HG03457 (cell line): Measurements from ENCODE around the gene UTRN.

Experiments
- ATAC-seq: cut with Tn5 transposase; IDR thresholded peaks from one replicate; pipeline ENCODE4 v1.9.1; 2021; ENCODE audit warnings: moderate number of reproducible peaks; ENCODE audit not compliant: unreplicated experiment

The UTRN gene

GRCh38 chr6:144284783-144285547, at the start of gene UTRN:
UTRN (plus strand) TSS chr6:144285335; CDS start chr6:144291829, 6,494 bp downstream.
- peak; percentile 64 for ATAC-seq

GRCh38 chr6:144244688-144245087, 40.4 kb upstream of the UTRN start:
- no peak for ATAC-seq

DNA sequence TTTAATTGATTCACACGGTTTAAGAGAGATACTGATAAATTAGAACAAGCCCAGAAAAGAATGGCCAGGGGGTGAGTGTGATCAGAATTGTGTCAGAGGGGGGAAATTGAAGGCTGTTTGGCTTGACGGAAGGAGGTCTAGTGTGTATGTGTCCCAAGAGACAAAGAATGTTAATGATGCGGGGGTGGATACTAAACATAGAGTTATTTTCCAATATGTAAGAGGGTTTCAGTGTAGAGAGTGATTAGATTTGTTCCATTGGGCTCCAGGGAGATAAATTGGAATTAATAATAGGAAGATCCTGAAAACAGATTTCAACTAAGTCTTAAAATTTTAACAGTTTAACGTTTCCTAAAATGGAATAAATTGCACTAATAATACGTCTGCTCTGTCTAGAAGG, 38.1 kb upstream of the UTRN start:
- no peak for ATAC-seq

GRCh38 chr6:144248003-144248402, 37.1 kb upstream of the UTRN start:
- ATAC-seq: no peak

- ATAC-seq: no peak
Measured at GRCh38 chr6:144248476-144249301, 36.4 kb upstream of the UTRN start.

DNA sequence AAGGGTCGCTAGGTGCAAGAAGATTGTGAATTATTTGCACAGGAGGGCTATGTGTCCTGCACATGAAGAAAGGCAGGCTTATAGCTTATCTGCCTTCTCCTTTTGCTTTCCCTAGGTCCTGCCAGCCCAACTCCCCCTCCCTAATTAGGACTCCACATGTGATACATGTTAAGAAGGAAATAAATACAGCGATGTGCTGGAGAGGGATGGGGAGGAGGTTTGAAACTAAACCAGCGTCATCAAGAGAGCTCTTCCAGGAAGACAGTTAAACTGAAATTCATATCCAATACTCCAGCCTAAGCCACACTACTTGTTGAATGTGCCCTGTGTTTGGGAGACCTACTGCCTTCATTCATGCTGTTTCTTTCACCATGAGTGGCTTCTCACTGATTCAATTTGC, 34.9 kb upstream of the UTRN start:
- ATAC-seq: no peak

DNA sequence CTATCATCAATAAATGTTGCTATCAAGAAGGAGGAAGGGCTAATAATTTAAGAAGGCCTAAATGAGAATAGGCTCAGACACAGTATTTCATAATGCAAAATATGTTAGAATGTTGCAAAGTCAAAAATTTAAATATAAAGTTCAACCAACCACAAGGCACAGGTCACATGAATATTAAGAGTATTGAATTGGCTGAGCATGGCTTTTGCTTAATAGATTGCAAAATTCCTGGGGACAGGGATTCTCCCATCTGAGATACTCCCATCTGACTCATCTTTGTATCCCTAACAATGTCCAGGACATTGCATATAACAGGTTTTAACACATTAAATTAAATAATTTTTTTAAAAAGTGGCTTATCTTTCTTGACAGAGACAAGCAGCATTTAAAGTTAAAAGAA, 32.9 kb upstream of the UTRN start:
- no peak for ATAC-seq

DNA sequence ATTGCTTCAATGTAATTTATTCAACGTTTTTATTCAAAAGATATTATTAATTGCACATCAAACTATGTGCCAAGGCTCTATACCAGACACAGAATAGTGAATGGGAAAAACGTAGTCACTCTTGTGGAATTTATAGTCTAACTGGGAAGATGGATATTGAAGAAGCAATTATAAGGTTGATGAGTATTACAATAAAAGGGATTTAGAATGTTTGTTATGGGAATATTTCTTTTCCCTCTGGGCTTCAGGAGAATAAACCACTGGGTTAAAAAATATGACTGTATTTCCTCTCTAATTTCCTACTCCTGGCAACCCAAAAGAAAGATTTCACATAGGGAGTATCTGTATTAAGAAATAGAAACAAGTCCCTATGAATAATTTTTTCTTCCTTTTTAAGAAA, 25.1 kb upstream of the UTRN start:
- no peak for ATAC-seq

DNA sequence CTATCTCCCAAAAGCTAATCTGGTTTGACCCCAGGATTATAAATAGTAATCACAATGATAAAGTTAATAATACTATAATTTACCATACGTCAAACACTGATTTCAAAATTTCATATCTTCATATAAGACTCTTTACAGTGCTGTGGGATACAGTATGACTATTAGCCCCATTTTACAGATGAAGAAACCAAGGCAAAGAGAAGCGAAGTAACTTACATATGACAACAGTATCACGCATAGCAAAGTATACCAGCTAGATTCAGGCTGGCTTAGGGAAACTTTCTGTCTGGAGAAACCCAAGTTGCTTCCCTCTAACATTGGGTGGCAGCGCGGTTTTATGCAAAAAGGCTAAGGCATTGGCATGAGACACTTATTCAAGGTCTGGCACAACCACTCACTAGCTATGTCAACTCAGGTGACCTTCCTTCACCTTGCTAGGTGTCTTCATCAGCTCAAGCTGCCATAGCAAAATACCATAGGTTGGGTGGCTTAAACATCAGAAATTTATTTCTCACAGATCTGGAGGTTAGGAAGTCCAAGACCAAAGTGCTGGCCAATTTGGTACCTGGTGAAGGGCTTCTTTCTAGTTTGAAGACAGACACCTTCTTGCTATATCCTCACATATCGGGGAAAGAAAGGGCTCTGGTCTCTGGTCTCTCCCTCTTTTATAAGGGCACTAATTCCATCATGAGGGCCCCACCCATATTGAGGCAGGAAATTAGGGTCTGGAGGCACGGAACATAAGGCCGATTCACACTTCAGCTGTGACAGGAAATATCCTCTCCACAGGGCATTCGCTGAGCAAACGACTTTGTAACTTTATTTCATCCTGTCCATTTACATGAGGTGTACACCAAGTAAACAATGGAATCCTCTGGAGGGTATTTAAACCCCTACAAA, 22.4 kb upstream of the UTRN start:
- no peak for ATAC-seq

- ATAC-seq: no peak
Measured at GRCh38 chr6:144263786-144264185, 21.3 kb upstream of the UTRN start.

DNA sequence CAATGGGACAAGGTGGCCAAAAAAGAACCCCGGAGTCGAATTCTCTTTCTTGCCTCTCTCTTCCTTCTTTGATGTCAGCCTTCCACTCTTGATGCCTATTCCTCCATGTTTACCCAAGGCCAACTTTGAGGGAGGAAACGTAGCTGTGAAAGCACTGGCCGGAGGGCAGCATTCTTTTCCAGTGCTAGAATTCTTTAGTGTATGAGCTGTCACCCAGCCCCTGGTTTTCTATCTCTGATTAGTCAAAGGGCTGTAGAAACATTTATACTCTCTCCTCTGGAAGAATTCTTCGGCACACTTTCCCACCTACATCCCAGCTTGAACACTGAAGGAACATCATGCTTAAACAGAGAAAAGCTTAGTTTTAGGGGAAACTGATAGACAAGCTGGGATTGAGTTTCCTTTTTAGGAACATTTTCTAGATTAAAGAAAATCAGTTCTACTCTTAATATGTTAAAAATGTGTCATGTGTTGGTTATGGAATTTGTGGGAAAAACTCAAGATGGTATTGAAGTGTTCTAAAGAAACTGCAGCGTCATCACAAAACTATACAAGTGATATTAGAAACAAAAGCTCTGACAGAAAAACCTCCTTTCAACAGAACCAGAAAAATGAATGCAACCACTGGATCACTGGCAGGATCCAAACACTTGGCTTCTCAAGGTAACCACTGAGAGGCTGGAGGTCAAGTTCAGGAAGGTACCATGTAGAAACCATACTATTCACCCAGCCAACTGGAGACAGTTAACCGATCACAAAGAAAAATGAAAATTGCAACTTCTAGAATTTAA, 20.7 kb upstream of the UTRN start:
- ATAC-seq: no peak

DNA sequence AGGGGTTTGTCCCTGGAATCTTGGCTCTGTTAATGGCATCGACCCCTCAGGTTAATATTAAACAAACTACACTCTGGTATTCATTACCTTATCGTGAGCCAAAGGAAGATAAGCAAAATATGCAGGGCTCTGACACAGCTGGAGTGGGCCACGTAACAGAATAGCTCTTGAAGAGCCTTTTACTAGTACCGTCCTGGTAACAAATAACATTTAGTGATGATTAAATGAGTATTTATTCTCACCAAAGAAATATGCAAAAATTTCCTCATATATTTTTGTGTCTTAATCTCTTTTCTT, 20.1 kb upstream of the UTRN start:
- ATAC-seq: no peak

DNA sequence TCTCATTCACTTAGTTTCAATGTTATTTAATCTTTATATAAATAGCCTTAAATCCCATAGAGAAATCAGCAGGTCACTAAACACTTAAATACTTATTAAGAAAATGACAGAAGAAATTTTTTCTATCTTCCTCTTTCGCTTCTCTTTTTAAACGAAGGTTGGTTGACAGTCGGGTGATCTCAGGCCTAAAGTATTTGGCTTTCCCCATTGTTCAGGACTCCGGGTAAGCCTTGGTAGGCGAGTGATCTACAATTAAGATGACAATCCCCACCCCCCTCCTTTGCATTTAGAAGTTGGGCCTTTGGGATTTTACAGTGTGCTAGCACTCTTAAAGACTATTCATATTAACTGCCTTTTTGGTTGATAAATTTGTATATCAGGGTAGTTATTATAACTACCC, 19.7 kb upstream of the UTRN start:
- ATAC-seq: peak; percentile 60

GRCh38 chr6:144266091-144266649, 19.0 kb upstream of the UTRN start:
- no peak for ATAC-seq

- ATAC-seq: no peak
Measured at GRCh38 chr6:144268794-144269349, 16.3 kb upstream of the UTRN start.

DNA sequence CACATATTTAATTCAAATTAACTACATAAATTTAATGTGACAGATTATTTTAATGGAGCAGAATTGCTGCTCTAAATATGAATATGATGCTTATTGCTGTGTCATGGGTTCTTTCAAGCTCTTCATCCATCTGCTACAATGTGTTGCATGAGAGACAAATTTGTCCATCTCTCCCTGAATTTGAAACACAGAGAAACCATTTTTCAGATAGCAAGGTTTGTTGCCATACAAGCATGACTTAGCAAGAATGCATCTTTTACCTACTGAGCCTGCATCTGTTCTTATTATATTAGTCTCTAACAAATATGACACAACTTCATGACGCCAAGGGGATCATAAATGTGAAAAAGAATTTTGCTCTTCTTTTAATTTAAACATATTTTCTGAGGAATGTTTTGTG, 8.0 kb upstream of the UTRN start:
- ATAC-seq: no peak

DNA sequence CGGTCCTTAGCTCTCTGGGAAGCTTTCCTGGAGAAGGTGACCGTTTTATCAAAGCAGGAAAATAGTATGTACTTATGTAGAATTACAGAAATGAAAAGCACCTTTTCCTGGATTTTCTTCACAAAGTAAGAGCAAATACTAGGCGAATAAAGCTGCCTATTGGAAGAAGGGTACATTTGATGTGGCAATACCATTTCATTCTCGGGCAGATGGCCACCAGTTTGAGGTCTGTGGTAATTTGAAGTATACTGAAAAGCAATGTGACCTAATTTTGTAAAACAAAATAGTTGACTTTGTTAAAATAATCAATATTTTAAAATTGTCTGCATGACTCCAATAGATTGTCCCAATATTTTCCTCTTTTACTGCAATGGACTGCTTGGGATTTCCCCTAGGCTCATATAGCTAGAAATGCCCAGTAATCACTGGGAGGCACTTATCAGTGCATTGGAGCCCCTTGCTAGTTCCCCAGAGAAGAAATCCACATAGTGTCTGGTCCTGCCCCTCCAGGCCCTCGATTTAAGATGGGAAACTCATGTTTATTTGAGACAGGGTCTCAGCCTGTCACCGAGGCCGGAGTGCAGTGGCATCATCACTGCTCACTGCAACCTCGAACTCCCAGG, 7.4 kb upstream of the UTRN start:
- no peak for ATAC-seq

GRCh38 chr6:144278659-144279314, 6.3 kb upstream of the UTRN start:
- ATAC-seq: no peak

DNA sequence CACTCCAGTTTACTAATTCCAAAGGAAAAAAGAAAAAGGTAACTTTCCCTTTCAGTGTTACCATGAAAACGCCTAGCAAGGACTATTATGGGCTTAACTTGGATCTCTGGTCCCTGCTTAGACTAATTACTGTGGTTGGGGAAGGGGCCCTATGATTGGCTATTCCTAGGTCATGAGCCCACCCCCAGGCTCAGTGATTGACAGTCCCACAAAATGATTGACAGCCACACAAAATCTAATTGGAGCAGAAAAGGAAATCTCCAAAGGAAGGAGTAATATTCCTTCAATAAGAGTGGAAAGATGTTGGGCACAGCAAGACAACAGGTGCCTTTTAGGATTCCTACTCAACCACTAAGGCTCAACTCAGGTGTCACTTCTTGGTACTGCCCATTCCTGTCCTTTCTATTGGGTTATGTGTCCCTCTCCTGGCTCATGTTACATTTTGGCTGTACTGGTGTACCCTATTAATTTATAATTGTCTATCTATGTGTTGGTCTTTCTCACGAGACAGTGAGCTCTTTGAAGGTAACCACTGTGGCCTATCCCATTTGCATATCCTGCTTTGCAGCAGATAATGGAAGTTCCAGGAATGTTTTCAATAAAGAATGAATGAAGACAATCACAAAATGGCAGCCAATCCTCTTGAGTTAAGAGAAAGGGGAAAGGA, 5.5 kb upstream of the UTRN start:
- no peak for ATAC-seq
